Rectal smooth muscle tissue (tissue), 1 donor: ENCODE data around the gene FGFRL1.
"Not testable (repeated sequence)": the region's sequence is repeated elsewhere in the genome, so short reads cannot be mapped to it uniquely, and the experiment has no call there.

Experiments used
- H3K27ac ChIP-seq: one replicate; pipeline ENCODE4 v1.7.0; 2013; ENCODE audit warnings: low read depth, low read length, inconsistent platforms
- H3K27me3 ChIP-seq: one replicate; pipeline ENCODE4 v1.7.0; 2013; ENCODE audit warnings: low read length; ENCODE audit not compliant: control insufficient read depth, insufficient read depth
- H3K36me3 ChIP-seq: one replicate; pipeline ENCODE4 v1.7.0; 2013; ENCODE audit warnings: low read length; ENCODE audit not compliant: control insufficient read depth, insufficient read depth
- H3K4me1 ChIP-seq: one replicate; pipeline ENCODE4 v1.7.0; 2013; ENCODE audit warnings: low read length; ENCODE audit not compliant: control insufficient read depth, insufficient read depth
- H3K4me3 ChIP-seq: one replicate; pipeline ENCODE4 v1.7.0; 2013; ENCODE audit warnings: low read length
- H3K9ac ChIP-seq: one replicate; pipeline ENCODE4 v1.7.0; 2013; ENCODE audit warnings: low read length

The FGFRL1 gene

DNA sequence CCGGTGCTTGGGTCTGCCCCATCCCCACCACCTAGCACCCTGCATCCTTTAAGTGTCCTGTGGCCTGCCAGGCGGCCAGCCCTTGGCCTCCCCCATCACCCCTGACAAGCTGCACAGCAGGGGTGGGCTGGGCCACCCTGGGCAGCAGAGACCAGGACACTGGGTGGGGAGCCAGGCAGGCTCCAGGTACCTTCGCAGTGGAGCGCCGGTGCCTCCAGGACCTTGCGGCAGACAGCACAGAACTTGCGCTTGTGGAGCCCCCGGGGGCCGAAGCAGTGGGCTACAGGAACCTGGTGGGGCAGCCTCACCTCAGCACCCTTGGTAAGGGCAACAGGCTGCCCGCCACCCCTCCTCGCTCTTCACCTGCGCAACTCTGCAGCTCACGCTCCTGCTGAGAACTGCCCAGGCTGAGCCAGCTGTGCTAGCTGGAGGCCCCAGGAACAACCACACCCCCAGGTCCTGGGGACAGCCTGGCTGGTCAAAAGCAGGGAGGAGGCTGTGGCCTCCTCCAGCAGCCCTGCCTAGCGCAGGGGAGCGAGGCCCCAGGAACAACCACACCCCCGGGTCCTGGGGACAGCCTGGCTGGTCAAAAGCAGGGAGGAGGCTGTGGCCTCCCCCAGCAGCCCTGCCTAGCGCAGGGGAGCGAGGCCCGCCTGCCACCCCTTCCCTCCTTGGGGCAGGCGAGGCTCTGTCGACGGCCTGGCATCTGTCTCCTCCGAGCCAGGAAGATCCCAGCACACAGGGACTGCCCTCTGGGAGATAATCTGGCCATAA is 42.6 kb upstream of the FGFRL1 start:
- no peaks in the 10 kb centered on the region for H3K27me3 ChIP-seq
- H3K27ac ChIP-seq: no peak overlapping the region
- peaks cover 11% of the 10 kb centered on the region for H3K4me1 ChIP-seq
- no peak overlapping the region for H3K9ac ChIP-seq
- H3K4me3 ChIP-seq: no peak overlapping the region
- peaks cover 2% of the 10 kb centered on the region for H3K36me3 ChIP-seq

DNA sequence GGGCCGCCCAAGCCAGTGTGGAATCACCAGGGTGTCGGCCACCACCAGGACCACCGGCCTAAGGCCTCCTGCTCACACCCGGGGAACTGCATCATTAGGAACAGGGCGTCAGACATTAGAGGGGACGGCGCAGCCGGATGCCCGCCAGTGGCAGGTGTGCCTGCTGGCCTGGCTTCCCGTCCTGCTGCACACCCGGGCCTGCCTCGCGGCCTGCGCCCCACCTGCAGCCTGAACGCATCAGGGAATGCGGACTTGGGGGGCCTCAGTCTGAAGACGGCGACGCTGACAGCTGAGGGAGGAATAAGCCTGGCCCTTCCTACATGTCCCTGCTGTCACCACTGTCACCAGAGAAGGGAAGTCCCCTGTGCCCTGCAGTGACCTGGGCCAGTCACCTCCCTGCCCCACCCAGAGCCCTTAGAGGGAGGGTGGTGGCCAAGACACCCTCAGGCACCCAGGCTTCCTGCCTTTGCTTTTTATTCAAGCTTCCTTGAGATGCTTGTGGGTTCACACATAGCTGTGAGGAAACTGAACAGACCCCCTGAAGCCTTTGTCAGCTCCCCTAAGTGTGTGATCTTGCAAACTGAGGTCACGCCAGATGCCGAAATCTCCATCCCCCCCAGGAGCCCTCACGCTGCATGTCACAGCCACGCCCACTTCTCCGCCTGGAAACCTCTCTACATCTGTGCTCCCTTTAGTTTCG is 41.2 kb upstream of the FGFRL1 start:
- no peak overlapping the region for H3K4me3 ChIP-seq
- no peaks in the 10 kb centered on the region for H3K27me3 ChIP-seq
- H3K36me3 ChIP-seq: no peaks in the 10 kb centered on the region
- H3K27ac ChIP-seq: no peak overlapping the region
- peaks cover 11% of the 10 kb centered on the region for H3K4me1 ChIP-seq
- no peak overlapping the region for H3K9ac ChIP-seq

DNA sequence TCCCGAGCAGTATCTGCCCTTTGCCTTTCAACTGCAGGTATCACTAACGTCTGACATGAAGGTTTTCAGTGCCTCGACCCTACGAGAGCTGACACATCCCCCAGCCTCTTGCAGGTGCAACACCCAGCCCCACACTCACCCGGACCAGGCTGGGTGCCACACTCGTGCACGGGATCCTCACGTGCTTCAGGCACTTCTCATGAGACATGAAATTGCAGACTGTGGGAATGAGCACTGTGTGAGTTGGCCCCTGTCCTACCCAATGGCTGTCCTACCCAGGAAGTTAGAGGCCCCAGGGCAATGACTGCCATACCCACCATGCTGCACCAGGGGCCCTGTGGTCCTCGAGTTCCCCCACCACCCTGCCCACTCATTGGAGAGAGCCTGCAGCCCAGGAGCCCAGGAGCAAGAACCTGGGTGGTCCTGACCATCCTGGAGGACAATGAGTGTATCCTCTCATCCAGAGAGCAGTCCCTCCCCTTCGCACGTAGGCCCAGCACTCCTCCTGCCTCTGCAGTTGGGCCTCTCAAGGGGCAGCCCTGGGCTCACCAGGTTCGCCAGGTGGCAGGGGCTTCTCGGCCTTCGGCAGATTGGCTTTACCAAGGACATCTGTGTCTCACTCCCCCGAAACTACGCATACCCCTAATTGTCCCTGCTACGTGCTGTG is 40.4 kb upstream of the FGFRL1 start:
- Histone ChIP-seq H3K27ac (no peak overlapping the region), H3K9ac (no peak overlapping the region), H3K36me3 (no peaks in the 10 kb centered on the region), H3K4me1 (peaks cover 11% of the 10 kb centered on the region), H3K4me3 (peak overlapping the region; percentile 40), H3K27me3 (no peaks in the 10 kb centered on the region)

DNA sequence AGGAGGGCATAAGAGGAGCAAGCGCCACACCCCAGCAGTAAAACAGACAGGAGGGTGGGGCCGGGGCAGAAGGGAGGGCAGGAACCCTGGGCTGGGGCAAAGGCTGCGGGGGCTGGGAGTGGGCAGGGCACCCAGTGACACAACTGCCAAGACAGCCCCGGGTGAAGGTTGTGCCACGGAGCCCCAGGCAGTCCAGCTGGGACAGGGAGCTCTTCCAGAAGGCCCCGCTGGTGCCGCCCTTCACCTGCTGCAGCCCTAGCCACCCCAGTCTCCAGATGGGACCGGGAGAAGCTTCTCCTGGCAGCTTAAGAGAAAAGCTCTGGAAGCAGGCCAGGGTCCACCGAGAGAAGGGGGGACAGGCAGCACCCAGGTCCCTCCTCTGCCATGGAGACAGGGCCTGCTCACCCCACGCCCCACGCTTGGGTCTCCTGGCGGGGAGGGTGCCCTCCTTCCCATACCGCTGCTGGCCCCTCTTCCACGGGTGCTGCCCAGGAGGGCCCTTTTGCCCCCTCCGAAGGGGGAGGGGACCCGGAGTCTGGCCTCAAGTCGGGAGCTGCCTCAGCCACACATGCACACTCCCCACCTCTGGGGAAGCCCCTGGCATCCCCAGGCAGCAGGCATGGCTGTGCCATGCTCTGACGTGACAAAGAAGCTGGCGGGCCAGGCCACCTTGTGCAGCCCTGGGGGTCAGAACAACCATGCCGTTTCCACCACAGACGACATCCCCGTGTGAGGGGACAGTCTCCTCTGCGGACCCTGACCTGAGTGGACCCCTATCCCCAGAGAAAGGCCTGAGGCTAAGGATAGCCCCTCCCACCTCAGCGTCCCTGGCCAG is 39.5 kb upstream of the FGFRL1 start:
- peaks cover 11% of the 10 kb centered on the region for H3K4me1 ChIP-seq
- no peaks in the 10 kb centered on the region for H3K36me3 ChIP-seq
- H3K4me3 ChIP-seq: peak overlapping the region; percentile 72
- H3K9ac ChIP-seq: peak overlapping the region; percentile 40
- H3K27me3 ChIP-seq: no peaks in the 10 kb centered on the region
- H3K27ac ChIP-seq: no peak overlapping the region

GRCh38 chr4:972651-973424 is 38.6 kb upstream of the FGFRL1 start:
- Histone ChIP-seq H3K4me3 (peak overlapping the region; percentile 72), H3K27ac (no peak overlapping the region), H3K4me1 (peaks cover 11% of the 10 kb centered on the region), H3K36me3 (no peaks in the 10 kb centered on the region), H3K9ac (peak overlapping the region; percentile 68), H3K27me3 (no peaks in the 10 kb centered on the region)

DNA sequence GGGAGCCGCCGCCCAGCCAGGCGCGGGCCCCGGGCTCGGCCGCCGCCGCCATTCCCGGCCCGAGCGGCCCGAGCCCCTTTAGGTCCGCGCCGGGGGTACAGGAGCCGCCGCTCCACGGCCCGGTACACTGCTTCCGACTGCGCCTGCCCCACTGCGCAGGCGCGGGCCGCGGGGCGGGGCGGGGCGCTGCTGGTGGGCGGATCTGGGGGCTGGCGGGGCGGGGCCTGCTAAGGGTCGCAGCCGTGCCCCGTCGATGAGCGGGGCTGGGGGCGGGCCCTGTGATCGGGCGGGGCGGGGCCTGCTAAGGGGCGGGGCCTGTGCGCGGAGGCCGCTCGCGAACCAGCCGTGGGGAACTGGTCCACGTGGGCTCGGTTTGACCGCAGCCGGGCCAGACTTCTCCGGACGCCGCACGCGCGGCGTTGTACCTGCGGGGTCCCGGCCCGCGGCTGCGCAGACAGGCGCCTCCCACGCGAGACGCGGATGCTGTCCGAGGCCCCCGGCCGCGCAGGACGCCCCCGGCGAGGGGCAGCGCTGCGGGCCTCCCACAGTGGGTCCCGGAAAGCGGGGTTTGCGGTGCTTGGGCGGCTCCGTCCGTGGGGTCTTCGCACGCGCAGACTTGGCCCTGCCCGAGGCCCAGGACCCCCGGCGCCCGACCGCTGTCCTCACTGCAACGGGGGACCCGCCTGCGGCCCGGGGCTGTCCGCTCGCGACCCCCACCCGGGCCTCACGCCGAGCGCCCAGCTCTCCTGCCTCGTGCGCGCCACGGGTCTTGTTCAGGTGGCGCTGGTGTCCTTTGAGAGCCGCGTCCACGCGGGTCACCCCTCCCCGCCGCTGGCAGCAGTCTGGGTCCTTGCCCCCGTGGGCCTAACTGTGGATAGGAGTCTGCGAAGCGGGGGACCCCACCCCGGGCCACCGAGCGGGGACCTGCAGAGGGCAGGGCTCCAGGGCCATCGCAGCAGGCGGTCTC is 37.7 kb upstream of the FGFRL1 start, which contains the start of gene DGKQ:
TSS of gene DGKQ (minus strand) at position 139 of the 967 bp plus-strand sequence. CDS start at position 52, 87 bp downstream.
- no peaks in the 10 kb centered on the region for H3K27me3 ChIP-seq
- H3K36me3 ChIP-seq: no peaks in the 10 kb centered on the region
- no peak within 1 kb of the TSS for H3K27ac ChIP-seq
- peak within 1 kb of the TSS; percentile 72 for H3K4me3 ChIP-seq
- H3K4me1 ChIP-seq: peaks cover 11% of the 10 kb centered on the region
- peak within 1 kb of the TSS; percentile 68 for H3K9ac ChIP-seq

DNA sequence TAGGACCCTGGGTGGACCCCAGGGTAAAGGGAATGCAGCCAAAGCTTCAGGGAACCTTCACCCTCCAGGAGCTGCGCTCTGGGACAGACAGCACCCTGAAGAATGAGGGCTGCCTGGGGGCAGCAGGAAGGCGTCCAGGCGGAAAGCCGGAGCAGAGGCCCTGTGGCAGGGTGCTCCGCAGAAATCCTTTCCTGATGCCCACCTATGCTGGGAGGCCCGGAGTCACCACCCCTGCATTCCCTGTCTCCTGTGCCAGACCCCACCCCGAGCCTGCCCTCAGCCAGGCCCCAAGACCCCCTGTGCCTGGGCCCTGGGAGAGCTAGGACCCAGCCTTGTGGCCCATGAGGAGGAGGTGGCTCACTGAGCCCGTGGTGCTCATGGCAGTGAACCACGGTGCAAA is 36.8 kb upstream of the FGFRL1 start:
- no peak overlapping the region for H3K9ac ChIP-seq
- no peak overlapping the region for H3K4me3 ChIP-seq

GRCh38 chr4:976016-976415 is 35.4 kb upstream of the FGFRL1 start:
- H3K27me3 ChIP-seq, H3K36me3 ChIP-seq, H3K27ac ChIP-seq, H3K9ac ChIP-seq, H3K4me3 ChIP-seq: not testable (repeated sequence)
- H3K4me1 ChIP-seq: peaks cover 11% of the 10 kb centered on the region

More for the DNA sequence above, 36.8 kb upstream of the FGFRL1 start:
- no peaks in the 10 kb centered on the region for H3K27me3 ChIP-seq
- no peaks in the 10 kb centered on the region for H3K36me3 ChIP-seq
- no peak overlapping the region for H3K27ac ChIP-seq
- H3K4me1 ChIP-seq: peaks cover 11% of the 10 kb centered on the region

DNA sequence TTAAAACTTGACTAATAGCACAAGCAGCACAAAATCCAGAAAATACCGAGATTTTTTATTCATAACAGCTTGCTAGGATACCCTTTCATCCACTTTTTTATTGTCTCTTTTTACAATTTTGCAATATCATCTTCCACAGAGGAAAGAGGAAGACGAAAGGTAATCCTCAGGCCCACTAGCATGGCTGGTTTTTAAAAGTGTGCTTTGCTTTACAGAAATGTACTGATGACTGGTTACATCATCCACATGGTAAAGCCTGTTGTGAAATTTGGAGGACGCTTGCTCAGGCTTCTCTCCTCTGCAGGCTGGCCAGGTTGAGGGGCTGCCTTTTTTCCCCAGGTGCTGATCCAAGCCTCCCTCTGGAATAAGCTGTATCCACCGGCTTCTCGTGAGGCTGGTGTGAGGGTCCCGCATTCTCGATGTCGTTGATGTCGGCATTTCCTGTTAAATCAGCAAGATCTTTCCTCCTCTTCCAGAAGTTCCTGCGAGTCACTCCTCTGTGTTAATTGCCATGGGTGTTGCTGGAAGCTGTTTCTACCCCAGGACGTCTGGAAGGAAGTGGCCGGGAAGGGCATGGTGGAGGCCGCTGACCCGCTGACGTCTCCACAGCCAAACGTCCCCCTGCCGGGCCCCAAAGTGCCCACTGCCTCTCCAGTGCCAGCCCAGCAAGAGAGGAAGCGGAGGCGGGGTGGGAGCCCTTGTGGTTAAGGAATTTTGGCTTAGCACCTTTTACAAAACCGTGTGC is 32.3 kb upstream of the FGFRL1 start:
- no peaks in the 10 kb centered on the region for H3K4me1 ChIP-seq
- H3K27me3 ChIP-seq: no peaks in the 10 kb centered on the region
- H3K27ac ChIP-seq: no peak overlapping the region
- no peaks in the 10 kb centered on the region for H3K36me3 ChIP-seq
- H3K9ac ChIP-seq: no peak overlapping the region
- no peak overlapping the region for H3K4me3 ChIP-seq

GRCh38 chr4:982291-982690 is 29.1 kb upstream of the FGFRL1 start:
- H3K27me3 ChIP-seq: no peaks in the 10 kb centered on the region
- no peaks in the 10 kb centered on the region for H3K36me3 ChIP-seq
- peaks cover 9% of the 10 kb centered on the region for H3K4me1 ChIP-seq
- no peak overlapping the region for H3K27ac ChIP-seq
- H3K4me3 ChIP-seq: no peak overlapping the region
- H3K9ac ChIP-seq: no peak overlapping the region
